HepG2 (cell line): ENCODE measurements around the gene C2orf80. TPM values are rescaled to one million over a fixed set of nuclear protein-coding genes. Genes with fewer than 3 reads are reported as not detected.
A peak's percentile ranks its signal among the peaks of the same experiment; 100 is the strongest.

Experiments
- BHLHE40 ChIP-seq: IDR thresholded peaks from 2 replicates; pipeline ENCODE4 v1.6.1; 2011; ENCODE audit warnings: low read length, improper control_type of control experiment
- ETV5 ChIP-seq: IDR thresholded peaks from 2 replicates; pipeline ENCODE4 v1.6.1; 2018; ENCODE audit warnings: missing biosample characterization, missing genetic modification reagents, inconsistent platforms, borderline replicate concordance
- FOSL2 ChIP-seq: sonication (generic); formaldehyde crosslinking; IDR thresholded peaks from 2 replicates; pipeline ENCODE4 v1.4.0; 2020; ENCODE audit warnings: missing genetic modification reagents
- HMGA1 ChIP-seq: sonication (generic); formaldehyde crosslinking; conservative IDR thresholded peaks from 2 replicates; pipeline ENCODE4 v1.4.0; 2020; ENCODE audit warnings: missing genetic modification reagents
- NFKB2 ChIP-seq: sonication (generic); formaldehyde crosslinking; IDR thresholded peaks from 2 replicates; pipeline ENCODE4 v1.4.0; 2020; ENCODE audit warnings: missing genetic modification reagents, borderline replicate concordance
- NR2C2 ChIP-seq: sonication (generic); formaldehyde crosslinking; IDR thresholded peaks from 2 replicates; pipeline ENCODE4 v1.4.0; 2020; ENCODE audit warnings: missing genetic modification reagents, mild to moderate bottlenecking, moderate library complexity, borderline replicate concordance
- TEAD3 ChIP-seq: optimal IDR thresholded peaks from 2 replicates; pipeline ENCODE3; 2016; ENCODE audit warnings: borderline replicate concordance
- ZGPAT ChIP-seq: IDR thresholded peaks from 2 replicates; pipeline ENCODE4 v1.6.1; 2016; ENCODE audit warnings: mild to moderate bottlenecking
- ZNF24 ChIP-seq: fragments of 450-650 bp; IDR thresholded peaks from 2 replicates; pipeline ENCODE4 v1.6.1; 2017; ENCODE audit warnings: antibody characterized with exemption, mild to moderate bottlenecking
- ZNF260 ChIP-seq: sonication (generic); formaldehyde crosslinking; IDR thresholded peaks from 2 replicates; pipeline ENCODE4 v1.4.0; 2020; ENCODE audit warnings: missing genetic modification reagents, low read depth, mild to moderate bottlenecking, borderline replicate concordance
- ZNF335 ChIP-seq: sonication (generic); formaldehyde crosslinking; IDR thresholded peaks from 2 replicates; pipeline ENCODE4 v1.4.0; 2020; ENCODE audit warnings: missing genetic modification reagents
- ZNF543 ChIP-seq: sonication (generic); formaldehyde crosslinking; IDR thresholded peaks from 2 replicates; pipeline ENCODE4 v1.4.0; 2020; ENCODE audit warnings: mild to moderate bottlenecking, missing genetic modification reagents
- ZNF562 ChIP-seq: sonication (generic); formaldehyde crosslinking; IDR thresholded peaks from 2 replicates; pipeline ENCODE4 v1.8.0; 2022; ENCODE audit warnings: missing genetic modification reagents, borderline replicate concordance
- ZNF605 ChIP-seq: sonication (generic); formaldehyde crosslinking; IDR thresholded peaks from 2 replicates; pipeline ENCODE4 v1.8.0; 2022; ENCODE audit warnings: mild to moderate bottlenecking, missing genetic modification reagents
- ZNF607 ChIP-seq: sonication (generic); formaldehyde crosslinking; IDR thresholded peaks from 2 replicates; pipeline ENCODE4 v1.5.1; 2020; ENCODE audit warnings: missing genetic modification reagents, mild to moderate bottlenecking, borderline replicate concordance
- ZNF674 ChIP-seq: sonication (generic); formaldehyde crosslinking; IDR thresholded peaks from 2 replicates; pipeline ENCODE4 v1.5.0; 2020; ENCODE audit warnings: low read depth, mild to moderate bottlenecking, missing genetic modification reagents
- ZNF720 ChIP-seq: sonication (generic); formaldehyde crosslinking; IDR thresholded peaks from 2 replicates; pipeline ENCODE4 v1.4.0; 2020; ENCODE audit warnings: missing genetic modification reagents
- polyA plus RNA-seq, 8 experiments: library from polyadenylated mRNA; depleted of rRNA in 3 of 8; stranded (reverse) in 7 of 8; unstranded in 1 of 8; fragments of >200 nt; fragmentation: Illumina TruSeq in 4 of 8; extraction: Trizol in 4 of 8; gene quantifications; 2 replicates each; pipeline versions ENCODE4 v1.2.1 to v1.2.3, GENCODE V29; 2011 to 2016; ENCODE audit warnings: low read depth in 4 of 8, missing spikeins in 1 of 8, mixed read lengths in 1 of 8; ENCODE audit not compliant: insufficient read depth in 1 of 8
- total RNA-seq, 5 experiments: library from RNA; depleted of rRNA; stranded (reverse); fragments of >200 nt; fragmentation: Illumina TruSeq; extraction: Trizol; gene quantifications; 2 replicates each; pipeline ENCODE4 v1.2.3, GENCODE V29; 2016; ENCODE audit warnings: low read depth in 1 of 5
- TF ChIP-seq, protein P1 (sequence below): sonication (generic); formaldehyde crosslinking; IDR thresholded peaks from 2 replicates; pipeline ENCODE4 v1.8.1; 2023; ENCODE audit warnings: mild to moderate bottlenecking, moderate library complexity, missing genetic modification reagents
- TF ChIP-seq, protein P2 (sequence below): IDR thresholded peaks from 2 replicates; pipeline ENCODE4 v1.6.1; 2012; ENCODE audit warnings: inconsistent platforms
- TF ChIP-seq, protein P3 (sequence below): sonication (generic); formaldehyde crosslinking; IDR thresholded peaks from 2 replicates; pipeline ENCODE4 v1.5.0; 2020; ENCODE audit warnings: mild to moderate bottlenecking, missing genetic modification reagents
- TF ChIP-seq, protein P4 (sequence below): sonication (generic); formaldehyde crosslinking; IDR thresholded peaks from 2 replicates; pipeline ENCODE4 v1.5.1; 2020; ENCODE audit warnings: missing genetic modification reagents, mild to moderate bottlenecking, borderline replicate concordance

C2orf80 gene
- total and polyA plus RNA-seq, 2 of the 13 experiments (the other 11 are each of a cell fraction or from before 2014, with no cell fraction given): not detected

- 0 out of 2 replicates have a peak, but pooled peaks have one; percentile 17 for TF ChIP-seq BHLHE40
- TF ChIP-seq NFKB2: no peak
- TF ChIP-seq, protein P1, sequence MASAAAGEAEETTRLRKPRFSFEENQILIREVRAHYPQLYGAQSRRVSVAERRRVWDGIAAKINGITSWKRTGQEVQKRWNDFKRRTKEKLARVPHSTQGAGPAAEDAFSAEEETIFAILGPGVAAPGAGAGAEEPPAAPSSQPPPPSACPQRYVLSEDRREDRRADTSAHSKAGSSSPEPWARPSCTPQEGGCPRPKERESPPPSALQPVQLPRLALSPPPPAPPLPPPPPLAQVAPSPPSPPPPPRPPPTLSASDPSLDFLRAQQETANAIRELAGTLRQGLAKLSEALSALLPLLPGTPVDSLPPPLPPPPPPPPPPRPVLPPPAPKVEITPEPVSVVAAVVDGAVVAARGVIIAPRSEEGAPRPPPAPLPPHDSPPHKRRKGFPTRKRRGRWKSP: no peak
- TF ChIP-seq ZNF607: no peak
- no peak for TF ChIP-seq HMGA1 (CRISPR knock-in tag)
- peak; percentile 46; the same call in 1 of the 2 replicates for TF ChIP-seq ZGPAT
- TF ChIP-seq NR2C2 (CRISPR knock-in tag): peak; percentile 68
- TF ChIP-seq FOSL2 (CRISPR knock-in tag): peak; percentile 53; the same call in 1 of the 2 replicates
- TF ChIP-seq, protein P2, sequence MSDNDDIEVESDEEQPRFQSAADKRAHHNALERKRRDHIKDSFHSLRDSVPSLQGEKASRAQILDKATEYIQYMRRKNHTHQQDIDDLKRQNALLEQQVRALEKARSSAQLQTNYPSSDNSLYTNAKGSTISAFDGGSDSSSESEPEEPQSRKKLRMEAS: no peak
- TF ChIP-seq ZNF543: no peak
- TF ChIP-seq ZNF674: no peak
- peak; percentile 30; the same call in 1 of the 2 replicates for TF ChIP-seq ETV5
- TF ChIP-seq ZNF260 (CRISPR knock-in tag): no peak
- TF ChIP-seq, protein P3, sequence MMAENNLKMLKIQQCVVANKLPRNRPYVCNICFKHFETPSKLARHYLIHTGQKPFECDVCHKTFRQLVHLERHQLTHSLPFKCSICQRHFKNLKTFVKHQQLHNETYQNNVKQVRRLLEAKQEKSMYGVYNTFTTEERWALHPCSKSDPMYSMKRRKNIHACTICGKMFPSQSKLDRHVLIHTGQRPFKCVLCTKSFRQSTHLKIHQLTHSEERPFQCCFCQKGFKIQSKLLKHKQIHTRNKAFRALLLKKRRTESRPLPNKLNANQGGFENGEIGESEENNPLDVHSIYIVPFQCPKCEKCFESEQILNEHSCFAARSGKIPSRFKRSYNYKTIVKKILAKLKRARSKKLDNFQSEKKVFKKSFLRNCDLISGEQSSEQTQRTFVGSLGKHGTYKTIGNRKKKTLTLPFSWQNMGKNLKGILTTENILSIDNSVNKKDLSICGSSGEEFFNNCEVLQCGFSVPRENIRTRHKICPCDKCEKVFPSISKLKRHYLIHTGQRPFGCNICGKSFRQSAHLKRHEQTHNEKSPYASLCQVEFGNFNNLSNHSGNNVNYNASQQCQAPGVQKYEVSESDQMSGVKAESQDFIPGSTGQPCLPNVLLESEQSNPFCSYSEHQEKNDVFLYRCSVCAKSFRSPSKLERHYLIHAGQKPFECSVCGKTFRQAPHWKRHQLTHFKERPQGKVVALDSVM (CRISPR knock-in tag): no peak
- no peak for TF ChIP-seq ZNF335 (CRISPR knock-in tag)
- TF ChIP-seq, protein P4, sequence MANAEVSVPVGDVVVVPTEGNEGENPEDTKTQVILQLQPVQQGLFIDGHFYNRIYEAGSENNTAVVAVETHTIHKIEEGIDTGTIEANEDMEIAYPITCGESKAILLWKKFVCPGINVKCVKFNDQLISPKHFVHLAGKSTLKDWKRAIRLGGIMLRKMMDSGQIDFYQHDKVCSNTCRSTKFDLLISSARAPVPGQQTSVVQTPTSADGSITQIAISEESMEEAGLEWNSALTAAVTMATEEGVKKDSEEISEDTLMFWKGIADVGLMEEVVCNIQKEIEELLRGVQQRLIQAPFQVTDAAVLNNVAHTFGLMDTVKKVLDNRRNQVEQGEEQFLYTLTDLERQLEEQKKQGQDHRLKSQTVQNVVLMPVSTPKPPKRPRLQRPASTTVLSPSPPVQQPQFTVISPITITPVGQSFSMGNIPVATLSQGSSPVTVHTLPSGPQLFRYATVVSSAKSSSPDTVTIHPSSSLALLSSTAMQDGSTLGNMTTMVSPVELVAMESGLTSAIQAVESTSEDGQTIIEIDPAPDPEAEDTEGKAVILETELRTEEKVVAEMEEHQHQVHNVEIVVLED (CRISPR knock-in tag): no peak
- TF ChIP-seq ZNF605 (CRISPR knock-in tag): no peak
- no peak for TF ChIP-seq ZNF720 (CRISPR knock-in tag)
- TF ChIP-seq ZNF562: no peak
- peak; percentile 94 for TF ChIP-seq ZNF24
- TF ChIP-seq TEAD3: peak; percentile 87
Measured at GRCh38 chr2:208179028-208179609, 10.7 kb downstream of the C2orf80 start (continued).
